D341Med (cell line): ENCODE results near the gene CRLF2.
"Not testable (repeated sequence)": the region's sequence is repeated elsewhere in the genome, so short reads cannot be mapped to it uniquely, and the experiment has no call there.

Source experiments
- DNase-seq: peaks from one replicate; pipeline ENCODE4 v3.0.0; 2012; ENCODE audit warnings: low spot score

The CRLF2 gene

DNA sequence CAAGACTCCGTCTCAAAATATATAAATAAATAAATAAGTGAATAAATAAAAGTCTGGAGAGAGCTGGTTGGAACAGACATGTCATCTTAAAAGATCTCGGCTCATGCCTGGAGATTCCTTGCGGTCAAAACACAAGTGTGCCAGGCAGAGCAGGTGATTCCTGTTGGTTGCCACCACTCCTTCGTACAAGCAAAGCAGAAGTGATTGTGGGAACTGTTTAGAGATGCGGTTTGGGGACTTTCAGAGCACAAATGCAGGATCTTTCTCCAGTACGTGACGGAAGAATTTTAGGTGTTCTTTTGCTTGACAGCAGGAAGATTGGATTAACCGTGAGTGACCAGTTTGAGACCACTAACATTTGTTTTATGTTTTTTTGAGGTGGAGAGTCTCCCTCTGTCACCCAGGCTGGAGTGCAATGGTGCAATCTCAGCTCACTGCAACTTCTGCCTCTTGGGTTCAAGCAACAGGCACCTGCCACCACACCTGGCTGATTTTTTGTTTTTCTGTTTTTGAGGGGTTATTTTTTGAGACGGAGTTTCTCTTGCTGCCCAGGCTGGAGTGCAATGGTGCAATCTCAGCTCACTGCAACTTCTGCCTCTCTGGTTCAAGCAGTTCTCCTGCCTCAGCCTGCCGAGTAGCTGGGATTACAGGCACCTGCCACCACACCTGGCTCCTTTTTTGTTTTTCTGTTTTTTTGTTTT, 2.8 kb upstream of the CRLF2 start:
- no peak for DNase-seq

DNA sequence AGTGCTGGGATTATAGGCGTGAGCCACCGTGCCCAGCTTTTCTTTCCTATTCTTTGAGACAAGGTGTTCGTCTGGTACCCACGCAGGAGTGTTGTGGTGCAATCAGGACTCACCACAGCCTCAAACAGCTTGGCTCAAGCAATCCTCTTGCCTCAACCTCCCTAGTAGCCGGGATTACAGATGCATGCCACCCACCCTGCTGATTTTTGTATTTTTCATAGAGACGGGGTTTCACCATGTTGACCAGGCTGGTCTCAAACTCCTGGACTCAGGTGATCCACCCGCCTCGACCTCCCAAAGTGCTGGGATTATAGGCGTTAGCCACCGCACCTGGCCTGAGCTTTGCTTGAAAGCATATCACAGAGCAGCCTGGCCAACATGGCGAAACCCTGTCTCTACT, 1.5 kb upstream of the CRLF2 start:
- no peak for DNase-seq

DNA sequence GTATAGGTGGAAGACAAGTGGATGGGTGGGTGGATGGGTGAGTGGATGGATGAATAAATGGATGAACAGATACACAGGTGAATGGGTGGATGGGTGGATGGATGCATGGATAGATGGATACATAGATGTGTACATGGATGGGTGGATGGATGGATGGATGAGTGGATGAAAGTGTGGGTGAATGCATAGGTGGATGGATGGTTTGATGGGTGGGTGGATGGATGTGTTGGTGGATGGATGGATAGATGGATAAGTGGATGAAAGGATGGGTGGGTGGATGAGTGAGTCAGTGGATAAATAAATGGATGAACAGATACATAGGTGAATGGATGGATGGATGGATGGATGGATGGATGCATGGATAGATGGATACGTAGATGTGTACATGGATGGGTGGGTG, 1.6 kb downstream of the CRLF2 start:
- DNase-seq = no peak

DNA sequence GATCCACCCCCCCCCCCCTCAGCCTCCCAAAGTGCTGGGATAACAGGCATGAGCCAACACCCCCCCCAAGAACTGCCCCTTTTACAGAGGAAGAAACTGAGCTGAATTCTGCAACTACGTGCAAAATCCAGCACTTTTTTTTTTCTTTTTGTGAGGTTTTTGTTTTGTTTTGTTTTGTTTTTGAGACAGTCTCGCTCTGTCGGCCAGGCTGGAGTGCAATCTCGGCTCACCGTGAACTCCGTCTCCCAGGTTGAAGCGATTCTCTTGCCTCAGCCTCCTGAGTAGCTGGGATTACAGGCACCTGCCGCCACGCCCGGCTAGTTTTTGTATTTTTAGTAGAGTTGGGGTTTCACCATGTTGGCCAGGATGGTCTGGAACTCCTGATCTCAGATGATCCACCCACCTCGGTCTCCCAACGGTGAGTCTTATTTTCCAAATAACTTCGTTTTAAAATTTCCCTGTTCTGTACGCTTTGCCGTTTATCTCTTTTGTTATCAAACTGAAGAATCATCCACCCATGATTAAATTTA, 4.9 kb downstream of the CRLF2 start:
- no peak for DNase-seq

DNA sequence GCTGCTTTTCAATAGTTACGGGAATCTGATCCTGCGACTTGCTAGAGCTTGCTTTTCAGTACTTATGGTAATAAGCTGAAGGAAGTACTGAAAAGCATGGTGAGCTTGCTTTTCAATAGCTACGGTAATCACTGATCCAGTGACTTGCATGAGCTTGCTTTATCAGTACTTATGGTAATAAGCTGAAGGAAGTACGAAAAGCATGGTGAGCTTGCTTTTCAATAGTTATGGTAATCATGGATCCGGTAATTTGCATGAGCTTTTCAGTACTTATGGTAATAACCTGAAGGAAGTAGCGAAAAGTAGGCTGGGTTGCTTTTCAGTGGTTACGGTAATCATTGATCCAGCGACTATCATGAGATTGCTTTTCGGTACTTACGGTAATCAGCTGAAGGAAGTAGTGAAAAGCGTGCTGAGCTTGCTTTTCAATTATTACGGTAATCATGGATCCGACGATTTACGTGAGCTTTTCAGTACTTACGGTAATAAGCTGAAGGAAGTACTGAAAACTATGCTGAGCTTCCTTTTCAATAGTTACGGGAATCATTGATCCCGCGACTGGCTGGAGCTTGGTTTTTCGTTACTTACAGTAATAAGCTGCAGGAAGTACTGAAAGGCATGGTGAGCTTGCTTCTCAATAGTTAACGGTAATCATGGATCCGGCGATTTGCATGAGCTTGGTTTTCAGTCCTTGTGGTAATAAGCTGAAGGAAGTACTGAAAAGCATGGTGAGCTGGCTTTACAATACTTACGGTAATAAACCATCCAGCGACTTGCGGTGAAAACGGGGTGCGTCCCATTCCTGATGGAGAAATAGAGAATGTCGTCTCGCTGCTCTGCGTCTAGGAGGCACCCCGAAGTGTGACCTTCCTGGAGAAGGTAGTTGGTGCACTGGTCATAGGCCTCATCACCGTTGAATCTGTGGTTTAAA, 6.5 kb downstream of the CRLF2 start:
- peak; percentile 64 for DNase-seq

DNA sequence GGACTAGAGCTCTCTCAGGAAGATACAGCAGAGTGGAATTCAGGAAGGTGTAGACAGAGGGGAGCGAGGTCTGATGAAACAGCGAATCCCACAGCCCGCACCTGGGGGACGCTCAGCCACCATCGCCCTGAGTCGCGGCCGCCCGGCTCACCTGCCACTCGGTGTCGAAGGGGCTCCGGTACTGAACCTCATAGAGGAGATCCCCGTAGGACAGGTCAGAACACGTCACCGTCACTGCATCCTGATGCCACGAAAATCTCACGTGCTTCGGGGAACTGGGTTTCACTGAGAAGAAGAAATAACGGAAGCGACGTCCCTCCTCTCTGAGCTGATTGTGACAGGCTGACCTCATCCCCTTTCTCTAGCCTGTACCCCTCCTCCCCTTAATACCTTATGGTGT, 10.2 kb downstream of the CRLF2 start:
- DNase-seq = no peak

DNA sequence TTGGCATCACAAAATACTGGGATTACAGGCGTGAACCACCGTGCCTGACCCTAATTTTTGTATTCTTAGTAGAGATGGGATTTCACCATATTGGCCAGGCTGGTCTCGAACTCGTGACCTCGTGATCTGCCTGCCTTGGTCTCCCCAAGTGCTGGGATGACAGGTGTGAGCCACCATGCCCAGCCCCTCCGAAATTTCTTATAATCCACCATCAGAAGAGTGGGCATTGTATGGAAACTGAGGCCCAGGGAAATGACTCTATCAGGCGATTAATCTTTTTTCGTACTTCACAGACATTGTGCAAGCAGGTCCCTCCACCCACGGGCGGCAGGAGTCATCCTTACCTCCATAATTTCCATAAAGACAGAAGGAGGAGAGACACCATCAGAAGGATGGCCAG, 16.0 kb downstream of the CRLF2 start:
- no peak for DNase-seq

DNA sequence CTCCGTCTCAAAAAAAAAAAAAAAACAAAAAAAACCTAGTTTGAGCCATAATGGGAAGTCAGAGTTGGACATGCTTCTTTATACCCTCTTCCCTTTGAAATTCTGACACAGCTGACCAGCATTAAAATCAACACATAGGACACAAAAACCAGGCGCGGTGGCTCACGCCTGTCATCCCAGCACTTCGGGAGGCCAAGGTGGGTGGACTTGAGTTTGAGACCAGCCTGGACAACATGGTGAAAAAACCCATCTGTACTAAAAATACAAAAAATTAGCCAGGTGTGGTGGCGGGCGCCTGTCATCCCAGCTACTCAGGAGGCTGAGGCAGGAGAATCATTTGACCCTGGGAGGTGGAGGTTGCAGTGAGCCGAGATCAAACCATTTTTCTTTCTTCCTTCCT, 20.3 kb downstream of the CRLF2 start:
- DNase-seq = not testable (repeated sequence)

DNA sequence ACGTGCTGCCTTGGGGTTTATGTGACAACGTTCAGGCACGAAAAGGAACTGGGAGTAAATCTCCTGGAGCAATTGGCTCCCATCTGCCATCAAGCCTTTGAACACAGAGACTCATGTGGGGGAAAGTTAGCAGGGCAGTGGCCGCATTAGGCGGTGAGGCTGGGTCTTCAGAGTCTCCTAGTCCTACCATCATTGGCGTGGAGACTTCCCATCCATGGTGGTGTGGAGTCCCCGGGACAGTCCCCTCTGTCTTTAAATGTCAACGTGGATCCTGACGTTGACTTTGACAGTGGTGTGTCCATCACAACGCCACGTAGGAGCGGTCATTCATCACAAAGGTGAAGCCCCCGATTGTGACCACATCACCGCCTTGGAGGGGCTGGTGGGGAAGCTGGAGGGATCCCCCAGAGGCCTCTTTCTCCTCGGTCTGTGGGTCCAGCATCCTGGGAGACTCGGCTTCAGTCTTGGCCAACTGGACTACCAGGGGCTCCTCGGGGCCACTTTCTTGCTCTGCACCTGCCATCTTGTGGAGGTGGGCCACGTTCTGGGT, 21.8 kb downstream of the CRLF2 start:
- no peak for DNase-seq

DNA sequence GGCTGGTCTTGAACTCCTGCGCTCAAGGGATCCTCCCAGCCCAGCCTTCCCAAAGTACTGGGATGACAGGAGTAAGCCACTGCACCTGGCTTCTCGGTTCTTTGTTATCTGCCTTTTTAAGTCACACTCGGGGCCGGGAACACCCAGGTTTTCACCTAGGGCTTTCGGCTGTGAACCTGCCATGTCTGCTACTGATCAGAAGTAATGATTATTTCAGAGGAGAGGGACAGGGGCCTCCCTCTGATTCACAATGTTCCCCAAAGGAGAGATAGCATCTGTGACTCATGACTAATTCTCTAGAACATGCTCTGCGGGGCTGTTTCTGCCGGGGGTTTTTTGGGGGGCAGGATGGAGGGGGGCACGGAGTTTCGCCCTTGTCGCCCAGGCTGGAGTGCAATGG, 26.9 kb downstream of the CRLF2 start:
- DNase-seq = no peak

DNA sequence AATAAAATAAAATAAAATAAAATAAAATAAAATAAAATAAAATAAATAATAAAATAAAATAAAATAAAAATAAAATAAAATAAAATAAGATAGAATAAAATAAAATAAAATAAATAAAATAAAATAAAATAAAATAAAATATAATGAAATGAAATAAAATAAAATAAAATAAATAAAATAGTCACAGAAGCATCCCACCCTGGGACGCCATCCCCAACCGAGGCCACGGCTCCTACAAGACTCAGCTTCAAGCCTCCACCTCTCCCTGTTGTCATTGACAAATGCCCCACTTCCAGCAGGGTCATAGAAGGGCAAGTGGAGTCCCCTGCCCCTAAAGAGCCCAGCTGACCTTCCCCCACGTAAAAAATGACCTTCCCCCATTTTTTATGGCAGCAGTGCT, 30.2 kb downstream of the CRLF2 start:
- DNase-seq = no peak

DNA sequence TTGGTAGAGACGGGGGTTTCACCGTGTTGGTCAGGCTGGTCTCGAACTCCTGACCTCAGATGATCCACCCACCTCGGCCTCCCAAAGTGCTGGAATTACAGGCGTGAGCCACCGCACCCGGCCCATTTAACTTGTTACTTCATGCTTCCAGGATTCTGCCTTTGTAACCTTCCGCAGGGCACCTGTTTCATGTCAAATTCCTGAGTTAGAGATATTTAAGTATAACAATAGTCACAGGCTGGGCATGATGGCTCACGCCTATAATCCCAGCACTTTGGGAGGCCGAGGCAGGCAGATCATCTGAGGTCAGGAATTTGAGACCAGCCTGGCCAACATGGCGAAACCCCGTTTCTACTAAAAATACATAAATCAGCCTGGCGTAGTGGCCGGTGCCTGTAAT, 30.8 kb downstream of the CRLF2 start:
- DNase-seq = not testable (repeated sequence)

DNA sequence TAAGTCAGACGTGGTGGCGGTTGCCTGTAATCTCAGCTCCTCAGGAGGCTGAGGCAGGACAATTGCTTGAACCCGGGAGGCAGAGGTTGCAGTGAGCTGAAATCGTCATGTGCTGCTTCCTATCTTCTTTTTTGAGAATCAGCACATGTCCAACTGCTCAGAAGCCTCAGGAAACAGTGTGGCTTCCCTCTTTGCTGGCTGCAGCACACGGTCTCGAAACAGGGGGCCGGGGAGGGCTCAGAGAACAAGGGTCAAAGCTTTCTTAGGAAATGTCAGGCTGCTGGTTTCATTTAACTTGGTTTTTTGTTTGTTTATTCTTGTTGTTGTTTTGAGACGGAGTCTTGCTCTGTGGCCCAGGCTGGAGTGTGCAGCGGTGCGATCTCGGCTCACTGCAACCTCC, 31.3 kb downstream of the CRLF2 start:
- DNase-seq = no peak

DNA sequence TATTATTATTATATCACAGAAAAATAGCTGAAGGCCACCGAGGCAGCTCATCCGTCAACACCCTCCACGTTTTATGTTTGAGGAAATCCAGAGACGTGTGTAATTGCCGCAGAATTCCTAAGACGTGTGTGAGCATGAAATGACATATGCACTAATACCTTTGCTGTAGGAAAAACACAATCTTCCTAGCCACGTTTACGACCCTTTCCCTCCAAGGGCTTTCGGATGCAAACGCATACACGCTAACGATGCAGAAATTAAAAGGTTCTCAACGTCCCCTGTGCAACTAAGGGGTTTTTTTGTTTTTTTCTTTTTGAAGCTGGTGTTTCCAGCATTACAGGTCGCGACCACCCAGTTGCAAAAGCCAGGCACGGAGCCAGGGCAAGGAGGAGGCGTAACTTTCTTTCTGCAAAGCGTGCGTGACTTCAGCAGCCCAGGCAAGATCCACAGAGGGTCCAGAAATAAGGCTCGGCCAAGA, 33.8 kb downstream of the CRLF2 start:
- no peak for DNase-seq

DNA sequence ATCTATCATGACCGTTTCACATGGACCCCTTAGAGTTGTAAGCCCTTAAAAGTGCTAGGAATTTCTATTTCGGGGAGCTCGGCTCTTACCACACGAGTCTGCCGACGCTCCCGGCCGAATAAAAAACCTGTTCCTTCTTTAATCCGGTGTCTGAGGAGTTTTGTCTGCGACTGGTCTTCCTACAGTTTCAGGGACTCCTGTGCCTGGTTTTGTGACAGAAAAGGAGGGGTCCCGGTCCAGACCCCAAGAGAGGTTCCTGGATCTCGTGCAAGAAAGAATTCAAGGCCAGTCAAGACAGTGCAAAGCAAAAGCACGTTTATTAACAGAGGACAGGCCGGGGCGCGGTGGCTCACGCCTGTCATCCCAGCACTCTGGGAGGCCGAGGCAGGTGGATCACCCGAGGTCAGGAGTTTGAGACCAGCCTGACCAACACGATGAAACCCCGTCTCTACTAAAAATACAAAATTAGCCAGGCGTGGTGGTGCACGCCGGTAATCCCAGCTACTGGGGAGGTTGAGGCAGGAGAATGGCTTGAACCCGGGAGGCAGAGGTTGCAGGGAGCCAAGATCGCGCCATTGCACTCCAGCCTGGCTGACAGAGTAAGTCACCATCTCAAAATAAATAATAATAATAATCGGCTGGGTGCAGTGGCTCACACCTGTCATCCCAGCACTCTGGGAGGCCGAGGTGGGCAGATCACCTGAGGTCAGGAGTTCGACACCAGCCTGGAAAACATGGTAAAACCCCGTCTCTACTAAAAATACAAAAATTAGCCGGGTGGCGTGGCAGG, 35.7 kb downstream of the CRLF2 start:
- not testable (repeated sequence) for DNase-seq

DNA sequence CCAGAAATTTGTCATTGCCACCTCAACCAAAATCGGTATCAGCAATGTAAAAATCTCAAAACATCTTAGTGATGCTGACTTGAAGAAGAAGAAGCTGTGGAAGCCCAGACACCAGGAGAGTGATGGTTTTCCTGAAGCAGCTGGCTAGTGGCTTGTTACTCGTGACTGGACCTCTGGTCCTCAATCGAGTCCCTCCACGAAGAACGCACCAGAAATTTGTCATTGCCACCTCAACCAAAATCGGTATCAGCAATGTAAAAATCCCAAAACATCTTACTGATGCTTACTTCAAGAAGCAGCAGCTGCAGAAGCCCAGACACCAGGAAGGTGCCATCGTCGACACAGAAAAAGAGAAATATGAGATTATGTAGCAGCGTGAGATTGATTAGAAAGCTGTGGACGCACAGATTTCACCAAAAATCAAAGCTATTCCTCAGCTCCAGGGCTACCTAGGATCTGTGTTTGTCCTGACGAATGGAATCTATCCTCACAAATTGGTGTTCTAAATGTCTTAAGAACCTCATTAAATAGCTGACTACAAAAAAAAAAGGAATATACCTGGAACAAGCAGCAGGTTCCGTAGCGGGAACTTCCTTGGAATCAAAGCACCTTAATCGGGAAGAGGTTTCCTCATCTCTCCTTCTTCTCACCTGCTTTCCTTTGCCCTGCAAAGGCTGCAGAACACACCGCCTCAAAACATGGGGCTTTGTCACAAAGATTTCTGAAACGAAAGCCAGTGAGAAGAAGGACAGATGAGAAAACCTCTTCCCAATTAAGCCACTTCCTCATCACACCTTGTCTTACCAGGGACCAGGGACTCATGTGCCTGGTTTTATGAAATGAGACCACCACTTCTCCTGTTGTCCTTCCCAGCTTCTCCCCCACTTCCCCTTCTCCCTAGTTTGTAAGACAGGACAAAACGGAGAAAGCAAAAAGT, 37.6 kb downstream of the CRLF2 start:
- DNase-seq = not testable (repeated sequence)

DNA sequence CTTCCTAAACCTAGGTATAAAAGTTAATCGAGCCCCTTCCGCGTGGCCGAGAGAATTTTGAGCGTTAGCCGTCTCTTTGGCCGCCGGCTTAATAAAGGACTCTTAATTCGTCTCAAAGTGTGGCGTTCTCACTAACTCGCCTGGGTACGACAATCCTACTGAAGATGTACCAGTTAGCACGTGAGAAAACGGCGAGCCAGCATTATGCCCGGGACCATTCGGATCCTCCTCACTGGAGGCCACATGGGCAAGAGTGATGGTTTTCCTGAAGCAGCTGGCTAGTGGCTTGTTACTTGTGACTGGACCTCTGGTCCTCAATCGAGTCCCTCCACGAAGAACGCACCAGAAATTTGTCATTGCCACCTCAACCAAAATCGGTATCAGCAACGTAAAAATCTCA, 39.0 kb downstream of the CRLF2 start:
- not testable (repeated sequence) for DNase-seq

DNA sequence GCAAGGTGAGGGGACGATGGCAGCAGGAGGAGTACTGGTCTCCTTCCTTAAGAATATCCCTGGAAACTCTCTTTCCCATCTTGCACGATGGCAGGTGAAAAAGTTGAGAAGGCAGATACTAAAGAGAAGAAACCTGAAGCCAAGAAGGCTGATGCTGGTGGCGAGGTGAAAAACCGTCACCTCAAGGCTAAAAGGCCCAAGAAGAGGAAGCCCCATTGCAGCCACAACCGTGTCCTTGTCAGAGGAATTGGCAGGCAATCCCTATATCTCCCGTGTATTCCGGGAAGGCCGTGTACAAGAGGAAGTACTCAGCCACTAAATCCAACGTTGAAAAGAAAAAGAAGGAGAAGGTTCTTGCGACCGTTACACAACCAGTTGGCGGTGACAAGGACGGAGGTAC, 40.0 kb downstream of the CRLF2 start:
- DNase-seq = no peak

DNA sequence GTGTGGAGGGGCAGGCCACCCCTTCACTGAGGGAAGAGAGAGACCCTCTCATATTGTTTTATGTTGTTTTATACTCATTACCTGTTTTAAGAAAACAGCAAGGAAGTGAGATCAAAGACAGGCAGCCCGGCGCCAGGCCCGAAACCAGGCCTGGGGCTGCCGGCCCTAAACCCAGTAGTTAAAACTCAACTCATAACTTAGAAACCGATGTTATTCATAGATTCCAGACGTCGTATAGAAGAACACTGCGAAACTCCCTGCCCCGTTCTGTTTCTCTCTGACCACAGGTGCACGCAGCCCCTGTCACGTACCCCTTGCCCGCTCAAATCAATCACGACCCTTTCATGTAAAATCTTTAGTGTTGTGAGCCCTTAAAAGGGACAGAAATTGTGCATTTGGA, 40.5 kb downstream of the CRLF2 start:
- DNase-seq = not testable (repeated sequence)

DNA sequence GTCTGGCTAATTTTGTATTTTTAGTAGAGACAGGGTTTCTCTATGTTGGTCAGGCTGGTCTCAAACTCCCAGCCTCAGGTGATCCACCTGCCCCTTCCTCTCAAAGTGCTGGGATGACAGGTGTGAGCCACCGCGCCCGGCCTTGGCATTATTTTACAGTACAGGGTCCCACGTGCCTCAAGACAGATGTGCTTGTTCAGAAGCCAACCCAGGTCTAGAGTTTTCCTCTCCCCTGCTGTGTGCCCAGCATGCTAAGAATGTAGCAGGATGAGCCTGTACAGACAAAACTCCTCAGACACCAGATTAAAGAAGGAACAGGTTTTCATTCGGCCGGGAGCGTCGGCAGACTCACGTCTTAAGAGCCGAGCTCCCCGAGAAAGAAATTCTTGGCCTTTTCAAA, 42.2 kb downstream of the CRLF2 start:
- DNase-seq = no peak

DNA sequence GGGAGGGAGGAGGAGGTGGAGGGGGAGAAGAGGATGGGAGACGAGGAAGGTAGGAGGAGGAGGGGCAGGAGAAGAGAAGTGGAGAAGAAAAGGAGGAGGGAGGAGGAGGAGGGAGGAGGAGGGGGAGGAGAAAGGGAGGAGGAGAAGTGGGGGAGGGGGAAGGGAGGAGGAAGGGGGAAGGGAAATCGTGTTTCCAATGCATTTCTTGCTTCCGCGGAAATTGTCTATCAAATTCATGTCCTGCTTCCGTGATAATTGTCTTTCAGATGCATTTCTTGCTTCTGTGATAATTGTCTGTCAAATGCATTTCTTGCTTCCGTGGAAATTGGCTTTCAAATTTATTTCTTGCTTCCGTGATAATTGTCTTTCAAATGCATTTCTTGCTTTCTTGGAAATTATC, 43.3 kb downstream of the CRLF2 start:
- no peak for DNase-seq
